Suprapubic skin (tissue), 3 donors: ENCODE measurements around the gene FKBP2.

ENCODE experiments used
- CTCF ChIP-seq, 2 donors: fragments of 200-600 bp in 1 of 2; fragments of 450-650 bp in 1 of 2; sonication (generic) in 1 of 2; IDR thresholded peaks; one replicate each; pipeline ENCODE4 v1.5.1; 2016 to 2019; ENCODE audit warnings: antibody characterized with exemption in 2 of 2, mild to moderate bottlenecking in 1 of 2, moderate library complexity in 1 of 2
- POLR2AphosphoS5 ChIP-seq, 3 donors: sonication (generic); formaldehyde crosslinking; IDR thresholded peaks; one replicate each; pipeline ENCODE4 v1.6.1; 2017; ENCODE audit warnings: antibody characterized with exemption in 3 of 3

GRCh38 chr11:64240435-64241240 lies at the start of gene FKBP2:
- peak in 2 of 3 donors; percentile 36 to 97 for TF ChIP-seq POLR2AphosphoS5 (IDR thresholded peaks at IDR 0.05)
- TF ChIP-seq CTCF (IDR thresholded peaks at IDR 0.05), result no peak
